Measurements from ENCODE around the gene WDR44. TPM values are rescaled to one million over a fixed set of nuclear protein-coding genes. Genes with fewer than 3 reads are reported as not detected.

WDR44 gene
- total RNA-seq, 1 donor from 2014 or later: 12.4 TPM

Small RNAs within 50 kb of the gene (microRNA-seq; reads per million reads assigned to microRNA genes)
- gene MIR1277: 12.3 reads per million, percentile 27 among the genes with 10 or more reads in this experiment

Other genes with a start within 250 kb of the WDR44 start
- gene KLHL13, start 229.3 kb upstream of the WDR44 start, total RNA-seq: 6.0 TPM
- 6.9 TPM for gene DOCK11, start 149.7 kb downstream of the WDR44 start, total RNA-seq

Data from Right ventricle myocardium inferior (tissue), 1 donor.